Gastroesophageal sphincter (tissue), 3 donors: Measurements from ENCODE around the gene TDRKH.

Experiments used
- CTCF ChIP-seq, 4 experiments: fragments of 200-600 bp in 2 of 4; fragments of 450-650 bp in 2 of 4; sonication (generic) in 1 of 4; IDR thresholded peaks; one replicate each; pipeline ENCODE4 v1.5.1; 2017 to 2019; ENCODE audit warnings: antibody characterized with exemption in 4 of 4, mild to moderate bottlenecking in 2 of 4, moderate library complexity in 2 of 4
- POLR2A ChIP-seq, 2 donors: fragments of 450-650 bp; IDR thresholded peaks; one replicate each; pipeline ENCODE4 v1.6.1; 2017; ENCODE audit warnings: antibody characterized with exemption in 2 of 2, mild to moderate bottlenecking in 2 of 2, moderate library complexity in 1 of 2
- POLR2AphosphoS5 ChIP-seq: sonication (generic); formaldehyde crosslinking; IDR thresholded peaks from one replicate; pipeline ENCODE4 v1.6.1; 2017; ENCODE audit warnings: antibody characterized with exemption

- TF ChIP-seq CTCF (IDR thresholded peaks at IDR 0.05) (no peak), POLR2A (IDR thresholded peaks at IDR 0.05) (no peak), POLR2AphosphoS5 (no peak)
Measured at GRCh38 chr1:151809290-151809984, 19.1 kb upstream of the TDRKH start.
